Liver (tissue), 9 donors: ENCODE measurements around the gene SHB. TPM values are rescaled to one million over a fixed set of nuclear protein-coding genes. Genes with fewer than 3 reads are reported as not detected.

ENCODE experiments used
- DNase-seq: peaks from one replicate; pipeline ENCODE4 v3.0.0-alpha.2; 2017; ENCODE audit warnings: low spot score
- H3K27ac ChIP-seq, 2 donors: one replicate each; pipeline ENCODE4 v1.7.0; 2013; ENCODE audit warnings: inconsistent platforms in 2 of 2, low read length in 2 of 2, control low read depth in 1 of 2, low read depth in 1 of 2, mild to moderate bottlenecking in 1 of 2
- H3K27me3 ChIP-seq, 4 donors: one replicate each; pipeline versions ENCODE4 v1.6.1 to v1.7.0; 2013; ENCODE audit warnings: low read length in 3 of 4, inconsistent platforms in 1 of 4, mild to moderate bottlenecking in 1 of 4, moderate library complexity in 1 of 4; ENCODE audit not compliant: control insufficient read depth in 4 of 4, insufficient read depth in 4 of 4
- H3K36me3 ChIP-seq, 4 donors: one replicate each; pipeline versions ENCODE4 v1.6.1 to v1.7.0; 2013; ENCODE audit warnings: low read length in 3 of 4, mild to moderate bottlenecking in 3 of 4, low read depth in 1 of 4, moderate library complexity in 1 of 4; ENCODE audit not compliant: control insufficient read depth in 4 of 4, insufficient read depth in 3 of 4
- H3K4me1 ChIP-seq, 4 donors: one replicate each; pipeline versions ENCODE4 v1.6.1 to v1.7.0; 2013; ENCODE audit warnings: low read length in 3 of 4, mild to moderate bottlenecking in 3 of 4, moderate library complexity in 1 of 4; ENCODE audit not compliant: control insufficient read depth in 4 of 4, insufficient read depth in 4 of 4
- H3K4me3 ChIP-seq, 3 donors: one replicate each; pipeline versions ENCODE4 v1.6.1 to v1.7.0; 2013; ENCODE audit warnings: low read length in 3 of 3, control low read depth in 1 of 3, low read depth in 1 of 3, mild to moderate bottlenecking in 1 of 3
- H3K9ac ChIP-seq, 2 donors: one replicate each; pipeline ENCODE4 v1.7.0; 2013; ENCODE audit warnings: low read length in 2 of 2, mild to moderate bottlenecking in 2 of 2, moderate library complexity in 2 of 2, control low read depth in 1 of 2, low read depth in 1 of 2
- H3K9me3 ChIP-seq, 4 donors: one replicate each; pipeline versions ENCODE4 v1.6.1 to v1.7.0; 2013; ENCODE audit warnings: low read length in 3 of 4; ENCODE audit not compliant: control insufficient read depth in 4 of 4
- ATF3 ChIP-seq: IDR thresholded peaks from 2 replicates; pipeline ENCODE4 v1.6.1; 2016; ENCODE audit warnings: antibody characterized with exemption
- EGR1 ChIP-seq, 2 donors: IDR thresholded peaks; 2 replicates each; pipeline ENCODE4 v1.6.1; 2016 to 2018; ENCODE audit warnings: antibody characterized with exemption in 2 of 2, low read depth in 2 of 2
- FOXA1 ChIP-seq: IDR thresholded peaks from 2 replicates; pipeline ENCODE4 v1.6.1; 2016; ENCODE audit warnings: antibody characterized with exemption
- FOXA2 ChIP-seq: IDR thresholded peaks from 2 replicates; pipeline ENCODE4 v1.6.1; 2016; ENCODE audit warnings: antibody characterized with exemption
- GABPA ChIP-seq, 2 donors: IDR thresholded peaks in 1 of 2; conservative IDR thresholded peaks in 1 of 2; 2 replicates each; pipeline ENCODE4 v1.6.1; 2016; ENCODE audit warnings: antibody characterized with exemption in 2 of 2, mild to moderate bottlenecking in 1 of 2, moderate library complexity in 1 of 2
- HNF4A ChIP-seq, 2 donors: conservative IDR thresholded peaks; 2 replicates each; pipeline ENCODE4 v1.6.1; 2016; ENCODE audit warnings: antibody characterized with exemption in 2 of 2, mild to moderate bottlenecking in 2 of 2
- HNF4G ChIP-seq: IDR thresholded peaks from 2 replicates; pipeline ENCODE4 v1.6.1; 2016; ENCODE audit warnings: antibody characterized with exemption
- JUND ChIP-seq, 2 donors: IDR thresholded peaks; 2 replicates each; pipeline ENCODE4 v1.6.1; 2016; ENCODE audit warnings: antibody characterized with exemption in 2 of 2
- MAX ChIP-seq: IDR thresholded peaks from 2 replicates; pipeline ENCODE4 v1.6.1; 2016; ENCODE audit warnings: antibody characterized with exemption
- NR2F2 ChIP-seq: IDR thresholded peaks from 2 replicates; pipeline ENCODE4 v1.6.1; 2016; ENCODE audit warnings: antibody characterized with exemption
- RAD21 ChIP-seq, 2 donors: IDR thresholded peaks; 2 replicates each; pipeline ENCODE4 v1.6.1; 2016; ENCODE audit warnings: antibody characterized with exemption in 2 of 2, mild to moderate bottlenecking in 2 of 2
- RXRA ChIP-seq, 2 donors: IDR thresholded peaks; 2 replicates each; pipeline ENCODE4 v1.6.1; 2017 to 2018; ENCODE audit warnings: antibody characterized with exemption in 2 of 2, mild to moderate bottlenecking in 1 of 2
- SP1 ChIP-seq: IDR thresholded peaks from 2 replicates; pipeline ENCODE4 v1.6.1; 2018; ENCODE audit warnings: antibody characterized with exemption, mild to moderate bottlenecking
- TAF1 ChIP-seq: conservative IDR thresholded peaks from 2 replicates; pipeline ENCODE4 v1.6.1; 2016; ENCODE audit warnings: antibody characterized with exemption, mild to moderate bottlenecking
- YY1 ChIP-seq: IDR thresholded peaks from 2 replicates; pipeline ENCODE4 v1.6.1; 2016; ENCODE audit warnings: antibody characterized with exemption, mild to moderate bottlenecking
- ZBTB33 ChIP-seq: IDR thresholded peaks from 2 replicates; pipeline ENCODE4 v1.6.1; 2016; ENCODE audit warnings: antibody characterized with exemption
- WGBS: extraction: QIAGEN DNeasy Blood & Tissue Kit; methylation state at CpG from one replicate; pipeline ENCODE4 v1.1.7; 2013; 5-methylcytosine and 5-hydroxymethylcytosine counted together
- polyA plus RNA-seq, 2 donors: library from polyadenylated mRNA; stranded (reverse) in 1 of 2; unstranded in 1 of 2; fragments of 200-250 nt in 1 of 2; fragments of >200 nt in 1 of 2; fragmentation: Nextera tagmentation in 1 of 2; extraction: Ambion mirVana in 1 of 2; gene quantifications; one replicate each; pipeline versions ENCODE4 v1.2.1 to v1.2.3, GENCODE V29; 2013 to 2015
- total RNA-seq, 2 donors: library from RNA; depleted of rRNA; stranded (reverse); fragments of >200 nt; gene quantifications; one replicate each; pipeline ENCODE4 v1.2.3, GENCODE V29; 2014
- donor health status: healthy.
- donor health status: healthy.
- donor health status: healthy.
- donor health status: healthy.
- donor health status: healthy.

The SHB gene
- total and polyA plus RNA-seq, 4 donors = 3.4 to 17.3 (median 7.0) TPM

GRCh38 chr9:37914701-37915358 is 154.2 kb downstream of the SHB start:
- no peak overlapping the region for H3K4me3 ChIP-seq
- H3K9me3 ChIP-seq = no peaks in the 10 kb centered on the region
- H3K4me1 ChIP-seq = peaks cover 0 to 6% (median 2%) of the 10 kb centered on the region in 4 donors
- DNase-seq = no peak
- H3K9ac ChIP-seq = no peak overlapping the region
- no peaks in the 10 kb centered on the region for H3K27me3 ChIP-seq
- H3K36me3 ChIP-seq = peaks cover 0 to 10% (median 7%) of the 10 kb centered on the region in 4 donors
- TF ChIP-seq MAX = no peak
- TF ChIP-seq EGR1 (IDR thresholded peaks at IDR 0.05; ENCODE audit: low read depth in 2 of 2) = no peak
- TF ChIP-seq NR2F2 = no peak
- TF ChIP-seq FOXA2 = no peak
- TF ChIP-seq RXRA (IDR thresholded peaks at IDR 0.05) = no peak
- TF ChIP-seq GABPA (IDR thresholded peaks at IDR 0.05 in 1 of 2, conservative IDR thresholded peaks at IDR 0.05 in 1 of 2) = no peak
- TF ChIP-seq ATF3 = no peak
- no peak for TF ChIP-seq HNF4G
- TF ChIP-seq RAD21 (IDR thresholded peaks at IDR 0.05) = no peak
- TF ChIP-seq FOXA1 = no peak
- TF ChIP-seq SP1 = no peak
- TF ChIP-seq YY1 = no peak
- TF ChIP-seq JUND (IDR thresholded peaks at IDR 0.05) = no peak
- TF ChIP-seq HNF4A (conservative IDR thresholded peaks at IDR 0.05) = no peak
- WGBS = 83% methylated on average over 11 of the region's 11 CpGs
- H3K27ac ChIP-seq = peak overlapping the region in 1 of 2 donors; percentile 12

- Histone ChIP-seq H3K9me3 (no peaks in the 10 kb centered on the region), H3K27me3 (no peaks in the 10 kb centered on the region), H3K36me3 (peaks cover 0 to 7% (median 6%) of the 10 kb centered on the region in 4 donors), H3K4me3 (no peak overlapping the region), H3K4me1 (peaks cover 0 to 9% (median 2%) of the 10 kb centered on the region in 4 donors), H3K9ac (no peak overlapping the region), H3K27ac (peak overlapping the region in 1 of 2 donors; percentile 12)
- TF ChIP-seq RXRA (IDR thresholded peaks at IDR 0.05) (no peak), RAD21 (IDR thresholded peaks at IDR 0.05) (no peak), SP1 (no peak), EGR1 (IDR thresholded peaks at IDR 0.05; ENCODE audit: low read depth in 2 of 2) (no peak), TAF1 (no peak), GABPA (IDR thresholded peaks at IDR 0.05 in 1 of 2, conservative IDR thresholded peaks at IDR 0.05 in 1 of 2) (no peak), JUND (IDR thresholded peaks at IDR 0.05) (no peak), ZBTB33 (no peak), HNF4A (conservative IDR thresholded peaks at IDR 0.05) (no peak)
- no peak for DNase-seq
- 43% methylated on average over 8 of the region's 8 CpGs for WGBS
Observed at GRCh38 chr9:37914154-37914551, 154.9 kb downstream of the SHB start.
